Measurements from ENCODE around the gene CALCB.
"Not testable (repeated sequence)": the region's sequence is repeated elsewhere in the genome, so short reads cannot be mapped to it uniquely, and the experiment has no call there.

Gene CALCB, protein sequence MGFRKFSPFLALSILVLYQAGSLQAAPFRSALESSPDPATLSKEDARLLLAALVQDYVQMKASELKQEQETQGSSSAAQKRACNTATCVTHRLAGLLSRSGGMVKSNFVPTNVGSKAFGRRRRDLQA

GRCh38 chr11:15073361-15074205 is at the start of gene CALCB:
TSS of gene CALCB (plus strand) at chr11:15073593. CDS start at chr11:15074719, 1,126 bp downstream.
- DNase-seq (ENCODE audit: low read depth, low spot score) = no peak

DNA sequence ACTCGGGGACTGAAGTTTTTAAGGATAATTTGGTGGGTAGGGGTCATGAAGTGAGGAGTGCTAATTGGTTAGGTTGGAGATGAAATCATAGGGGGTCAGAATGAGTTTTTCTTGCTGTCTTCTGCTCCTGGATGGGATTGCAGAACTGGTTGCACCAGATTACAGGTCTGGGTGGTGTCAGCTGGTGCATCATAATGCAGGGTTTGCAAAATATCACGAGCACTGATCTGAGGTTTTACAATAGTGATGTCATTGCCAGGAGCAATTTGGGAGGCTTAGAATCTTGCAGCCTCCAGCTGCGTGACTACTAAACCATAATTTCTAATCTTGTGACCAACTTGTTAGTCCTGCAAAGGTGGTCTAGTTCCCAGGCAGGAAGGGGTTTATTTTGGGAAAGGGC is 46.4 kb upstream of the CALCB start:
- DNase-seq (ENCODE audit: low read depth, low spot score) = no peak

- DNase-seq (ENCODE audit: low read depth, low spot score) = no peak
Measured at GRCh38 chr11:15027956-15028355, 45.4 kb upstream of the CALCB start.

DNA sequence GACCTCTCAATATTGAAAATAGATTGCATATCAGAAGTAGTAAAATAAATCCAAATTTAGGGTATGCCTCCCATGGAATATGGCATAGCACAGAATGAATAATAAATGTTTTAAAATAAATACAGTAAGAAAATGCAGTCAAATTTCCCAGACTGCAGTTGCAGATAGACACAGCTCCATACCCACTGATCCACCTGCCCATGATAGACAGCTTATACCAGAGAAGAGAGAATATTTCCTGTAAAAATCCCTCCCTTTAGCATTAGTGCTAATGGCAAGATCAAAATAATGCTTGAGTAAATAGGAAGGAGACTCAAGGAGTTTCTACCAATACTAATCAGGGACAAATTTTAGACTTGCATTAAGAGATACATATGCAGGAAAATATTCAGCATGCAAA is 45.0 kb upstream of the CALCB start:
- no peak for DNase-seq (ENCODE audit: low read depth, low spot score)

DNA sequence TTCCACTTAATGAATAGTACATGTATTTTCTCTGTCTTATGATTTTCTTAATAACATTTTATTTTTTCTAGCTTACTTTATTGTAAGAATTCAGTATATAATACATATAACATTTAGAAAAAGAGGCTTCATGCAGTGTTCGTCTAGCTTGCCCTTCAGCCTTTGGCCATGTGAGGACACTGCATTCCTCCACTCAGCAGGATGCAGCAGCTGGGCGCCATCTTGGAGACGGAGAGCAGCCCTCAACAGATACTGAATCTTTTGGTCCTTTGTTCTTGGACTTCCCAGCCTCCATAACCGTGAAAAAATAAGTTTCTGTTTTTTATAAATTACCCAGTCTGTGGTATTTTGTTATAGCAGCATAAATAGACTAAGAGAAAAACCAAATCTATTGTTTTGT is 41.4 kb upstream of the CALCB start:
- DNase-seq (ENCODE audit: low read depth, low spot score) = not testable (repeated sequence)

GRCh38 chr11:15034687-15035267 is 38.6 kb upstream of the CALCB start:
- DNase-seq (ENCODE audit: low read depth, low spot score) = no peak

GRCh38 chr11:15035283-15035682 is 38.1 kb upstream of the CALCB start:
- DNase-seq (ENCODE audit: low read depth, low spot score) = no peak

DNA sequence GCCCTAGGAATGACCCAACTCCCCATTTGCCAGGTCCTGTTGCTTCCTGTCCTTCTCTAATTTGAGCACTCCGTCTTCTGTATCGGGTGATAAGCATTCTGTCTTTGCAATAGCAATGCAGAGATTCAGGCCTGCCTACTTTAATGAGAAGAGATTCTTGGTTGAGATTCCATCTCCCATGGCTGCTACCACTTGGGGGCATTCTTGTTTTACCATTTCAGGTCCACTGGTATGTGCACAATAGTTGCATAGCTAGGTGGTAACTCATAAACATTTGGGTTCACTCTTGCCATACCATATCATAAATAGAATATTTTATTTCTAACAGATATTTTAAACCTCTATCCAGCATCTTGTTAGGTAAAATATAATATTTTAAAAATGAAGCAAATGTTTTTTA is 34.4 kb upstream of the CALCB start:
- DNase-seq (ENCODE audit: low read depth, low spot score) = no peak

DNA sequence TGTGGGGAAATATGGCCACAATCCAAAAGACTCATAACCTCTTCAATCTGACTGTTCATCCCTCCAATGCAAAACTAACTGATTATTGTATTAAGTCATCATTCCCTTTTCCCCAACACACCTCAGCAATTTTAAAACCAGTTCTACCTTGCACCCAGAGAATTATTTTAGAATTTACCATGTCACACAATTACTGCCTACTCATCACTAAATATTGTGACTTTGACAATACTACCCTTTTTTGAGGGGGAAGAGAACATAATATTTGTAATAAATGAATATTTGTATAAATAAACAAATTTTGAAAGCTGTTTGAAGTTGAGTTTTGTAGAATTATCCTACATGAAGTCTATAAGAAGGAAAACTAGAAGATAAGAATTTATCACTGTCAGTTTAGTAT is 28.2 kb upstream of the CALCB start:
- no peak for DNase-seq (ENCODE audit: low read depth, low spot score)

DNA sequence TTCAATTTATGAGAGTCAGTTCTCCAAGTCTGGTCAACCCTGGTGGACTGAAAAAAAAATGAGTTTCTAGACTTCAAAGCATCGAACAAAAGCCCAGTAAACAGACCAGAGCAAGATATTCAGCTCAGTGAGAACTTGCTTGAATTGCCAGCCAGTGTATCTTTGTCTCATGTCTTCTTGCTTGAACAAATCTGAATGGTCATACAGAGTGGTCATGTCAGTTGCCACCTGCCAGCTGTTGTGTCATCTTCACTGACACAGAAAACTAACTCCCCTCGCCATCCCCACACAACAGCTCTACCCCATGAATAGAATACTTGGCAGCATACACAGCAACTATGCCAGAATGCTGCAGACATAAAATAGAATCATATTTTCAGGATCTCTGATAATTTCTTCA is 27.5 kb upstream of the CALCB start:
- DNase-seq (ENCODE audit: low read depth, low spot score) = no peak

GRCh38 chr11:15046673-15047072 is 26.7 kb upstream of the CALCB start:
- not testable (repeated sequence) for DNase-seq (ENCODE audit: low read depth, low spot score)

DNA sequence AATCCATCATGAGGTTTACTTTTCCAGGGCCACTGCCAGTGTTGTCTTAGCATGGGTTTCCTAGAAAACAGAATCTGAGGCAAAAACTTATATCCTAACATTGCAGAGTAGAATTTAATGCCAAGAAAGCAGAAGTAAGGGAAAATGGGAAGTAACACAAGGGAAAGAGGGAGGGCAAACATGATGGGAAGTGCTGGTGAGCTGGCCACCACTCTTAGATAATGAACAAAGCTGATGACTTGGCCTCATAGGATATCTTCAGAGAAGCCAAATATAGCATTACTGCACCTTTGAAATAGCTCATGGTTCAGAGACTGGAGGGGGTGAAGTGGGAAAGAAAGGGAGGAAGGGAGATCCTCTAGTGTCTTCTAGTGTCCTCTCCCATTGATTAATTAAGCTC is 24.8 kb upstream of the CALCB start:
- DNase-seq (ENCODE audit: low read depth, low spot score) = no peak

- no peak for DNase-seq (ENCODE audit: low read depth, low spot score)
Measured at GRCh38 chr11:15053191-15053685, 20.2 kb upstream of the CALCB start.

- no peak for DNase-seq (ENCODE audit: low read depth, low spot score)
Measured at GRCh38 chr11:15055620-15056356, 17.6 kb upstream of the CALCB start.

DNA sequence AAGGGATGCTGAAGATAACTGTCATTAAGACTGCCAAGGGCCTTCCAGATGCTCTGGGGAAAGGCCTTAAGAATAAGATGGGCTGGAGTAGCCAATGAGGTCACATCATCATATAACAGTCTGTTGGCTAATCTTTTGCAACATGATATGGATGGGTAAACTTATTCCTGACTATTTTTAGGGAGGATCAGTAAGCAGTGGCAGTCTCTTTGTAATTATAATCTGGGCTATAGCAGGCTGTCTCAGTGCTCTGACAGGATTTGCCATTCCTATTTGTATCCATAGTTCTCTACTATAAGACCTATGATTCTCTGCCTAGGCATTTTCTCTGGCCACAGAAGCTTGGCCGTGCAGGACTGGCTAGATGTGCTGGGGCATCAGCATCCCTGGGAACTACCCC is 16.1 kb upstream of the CALCB start:
- no peak for DNase-seq (ENCODE audit: low read depth, low spot score)

GRCh38 chr11:15059132-15059915 is 14.1 kb upstream of the CALCB start:
- no peak for DNase-seq (ENCODE audit: low read depth, low spot score)

- no peak for DNase-seq (ENCODE audit: low read depth, low spot score)
Measured at GRCh38 chr11:15062599-15062998, 10.8 kb upstream of the CALCB start.

GRCh38 chr11:15069751-15070150 is 3.6 kb upstream of the CALCB start:
- not testable (repeated sequence) for DNase-seq (ENCODE audit: low read depth, low spot score)

- DNase-seq (ENCODE audit: low read depth, low spot score) = no peak
Measured at GRCh38 chr11:15071556-15072255, 1.7 kb upstream of the CALCB start.

DNA sequence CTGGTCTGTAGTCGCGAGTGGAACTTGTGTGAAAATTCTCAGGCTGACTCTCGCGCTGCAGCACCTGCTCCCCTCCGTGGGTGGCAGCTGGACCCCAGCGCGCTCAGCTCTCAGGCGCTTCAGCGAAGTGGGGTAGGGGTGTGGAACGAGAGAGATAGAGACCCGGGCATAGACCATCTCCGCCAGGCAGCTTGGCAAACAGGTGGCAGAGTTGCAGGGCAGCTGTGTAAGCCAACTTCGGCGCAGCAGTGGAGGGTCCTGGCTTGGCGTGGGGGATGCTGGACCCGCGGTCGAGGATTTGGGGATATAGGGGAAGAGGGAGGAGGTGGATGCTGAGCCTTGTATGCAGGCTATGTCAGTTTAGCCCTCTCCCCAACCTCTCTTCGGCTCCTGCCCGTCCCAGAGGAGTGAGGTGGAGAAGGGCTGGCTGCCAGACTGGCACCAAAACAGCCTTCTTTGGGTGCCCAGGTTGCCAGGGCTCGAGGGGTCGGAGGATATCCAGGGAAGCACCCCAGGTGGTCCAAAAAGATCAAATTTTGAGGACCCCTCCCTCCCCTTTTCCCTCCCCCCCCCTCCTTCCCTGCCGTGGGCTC is 746 bp upstream of the CALCB start:
- DNase-seq (ENCODE audit: low read depth, low spot score) = no peak

Data from iPS DF 19.7 (cell line).